ENCODE measurements around the gene ZSCAN32.

ZSCAN32 gene

GRCh38 chr16:3356118-3356517 is 44.7 kb downstream of the ZSCAN32 start:
- DNase-seq = no peak

- DNase-seq = no peak
Measured at GRCh38 chr16:3355589-3355988, 45.2 kb downstream of the ZSCAN32 start, which contains the start of gene OR2C1. Gene OR2C1 (plus strand): TSS chr16:3355889. CDS start chr16:3355941, 52 bp downstream.

DNA sequence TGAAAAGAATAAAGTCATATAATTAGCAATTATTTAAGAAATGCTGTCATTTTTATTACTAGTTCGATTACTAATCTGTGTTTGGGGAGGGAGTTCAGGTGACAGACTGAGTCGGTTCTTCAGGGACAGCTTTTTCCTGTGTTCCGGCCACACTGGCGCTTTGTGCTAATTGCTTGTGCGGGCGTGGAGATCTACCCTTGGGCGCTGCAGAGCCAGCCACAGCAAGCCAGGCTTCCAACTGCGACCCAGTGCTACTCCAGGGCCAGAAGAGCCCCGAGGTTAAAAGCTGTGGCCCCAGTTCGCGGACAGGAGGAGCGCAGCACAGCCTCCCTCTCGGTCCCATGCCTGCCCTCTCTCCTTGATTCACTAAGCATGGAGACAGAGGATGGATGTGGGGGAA is 51.6 kb downstream of the ZSCAN32 start:
- no peak for DNase-seq

- no peak for DNase-seq
Measured at GRCh38 chr16:3348547-3349167, 52.1 kb downstream of the ZSCAN32 start.

DNA sequence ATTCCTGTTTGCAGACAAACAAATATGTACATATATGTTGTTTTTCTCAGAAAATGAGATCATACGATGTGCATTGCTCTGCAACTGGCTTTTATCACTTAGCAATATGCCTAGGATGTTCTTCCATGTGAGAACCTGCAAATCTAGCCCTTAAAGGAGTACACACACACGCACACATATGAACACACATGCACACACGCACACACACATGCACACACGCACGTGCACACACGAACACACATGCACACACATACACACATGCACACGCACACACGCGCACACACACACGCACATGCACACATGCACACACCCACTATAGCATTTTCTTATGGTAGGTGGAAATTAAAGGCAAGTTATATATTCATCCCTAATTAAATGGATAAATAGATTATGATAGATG is 53.2 kb downstream of the ZSCAN32 start:
- no peak for DNase-seq

DNA sequence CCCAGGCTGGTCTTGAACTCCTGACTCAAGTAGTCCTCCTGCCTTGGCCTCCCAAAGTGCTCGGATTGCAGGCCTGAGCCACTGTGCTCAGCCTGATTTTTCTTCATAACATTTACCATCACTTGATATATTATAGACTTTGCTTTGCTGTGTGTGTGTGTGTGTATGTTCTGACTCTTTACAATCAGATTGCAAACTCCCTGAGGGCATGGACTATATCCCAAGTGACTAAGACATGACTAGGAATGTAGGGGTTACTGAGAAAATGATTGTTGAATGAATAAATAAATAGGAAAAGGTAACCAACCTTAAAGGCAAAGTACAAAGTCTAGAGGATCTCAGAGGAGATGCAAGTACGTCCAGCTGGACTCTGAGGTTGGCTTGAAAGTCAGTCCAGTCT is 54.8 kb downstream of the ZSCAN32 start:
- DNase-seq = no peak

Measured in activated gamma-delta T cell (primary cell).